Activated CD8-positive, alpha-beta T cell treated with anti-CD3 and anti-CD28 coated beads, Interleukin-2, amount 10 ng/mL, durations not matched to agents 7 days and 5 days (primary cell): Measurements from ENCODE around the gene MYO9A. TPM values are rescaled to one million over a fixed set of nuclear protein-coding genes. Genes with fewer than 3 reads are reported as not detected.

Source experiments
- ATAC-seq: fragments of 150-1000 bp; cut with Tn5 transposase; one replicate; pipeline ENCODE4 v1.10.0; 2021; ENCODE audit warnings: moderate library complexity
- CTCF ChIA-PET: fragments of 350-600 bp; sonication (Branson Sonifier 250); formaldehyde crosslinking; loops from one replicate; lab custom pipeline; 2021; ENCODE audit warnings: antibody characterized with exemption; lab: Charles Lee
- POLR2A ChIA-PET: fragments of 350-600 bp; sonication (Branson Sonifier 250); formaldehyde crosslinking; loops from one replicate; lab custom pipeline; 2021; ENCODE audit warnings: antibody characterized with exemption; lab: Charles Lee
- DNase-seq: peaks from one replicate; pipeline ENCODE4 v3.0.0-alpha.2; 2020
- H3K27ac Mint-ChIP-seq: one replicate; pipeline ENCODE4 v1.8.0; 2021; ENCODE audit warnings: mild to moderate bottlenecking, mixed read lengths
- H3K27me3 Mint-ChIP-seq: one replicate; pipeline ENCODE4 v1.8.0; 2021; ENCODE audit warnings: low read depth, mixed read lengths
- H3K36me3 Mint-ChIP-seq: one replicate; pipeline ENCODE4 v1.8.0; 2021; ENCODE audit warnings: low read depth, mixed read lengths
- H3K4me1 Mint-ChIP-seq: one replicate; pipeline ENCODE4 v1.8.0; 2021; ENCODE audit warnings: low read depth, mixed read lengths
- H3K4me3 Mint-ChIP-seq: one replicate; pipeline ENCODE4 v1.8.0; 2021; ENCODE audit warnings: mild to moderate bottlenecking, mixed read lengths
- H3K9me3 Mint-ChIP-seq: one replicate; pipeline ENCODE4 v1.8.0; 2022; ENCODE audit warnings: mixed read lengths; ENCODE audit not compliant: insufficient read depth
- total RNA-seq, 2 experiments: library from RNA; stranded (reverse); gene quantifications; one replicate each; pipeline ENCODE4 v1.2.3, GENCODE V29; 2021

The MYO9A gene
- total RNA-seq, 2 experiments from 2014 or later: 19.0 to 21.3 TPM

- Mint-ChIP-seq H3K27ac (no peak overlapping the region), H3K4me3 (no peak overlapping the region), H3K36me3 (no peaks in the 10 kb centered on the region), H3K4me1 (no peaks in the 10 kb centered on the region), H3K9me3 (no peaks in the 10 kb centered on the region), H3K27me3 (no peaks in the 10 kb centered on the region)
- ChIA-PET CTCF (no interaction called here), POLR2A (no interaction called here)
- DNase-seq (no peak), ATAC-seq (no peak)
These were observed 306.8 kb downstream of the MYO9A start for GRCh38 chr15:71811036-71811736.

- Mint-ChIP-seq H3K36me3 (no peaks in the 10 kb centered on the region), H3K27me3 (no peaks in the 10 kb centered on the region), H3K4me1 (no peaks in the 10 kb centered on the region), H3K4me3 (no peak within 1 kb of the TSS), H3K27ac (no peak within 1 kb of the TSS), H3K9me3 (no peaks in the 10 kb centered on the region)
- no peak for ATAC-seq
- ChIA-PET POLR2A (no interaction called here), CTCF (no interaction called here)
- no peak for DNase-seq
These were observed 307.5 kb downstream of the MYO9A start, which contains the start of gene NR2E3 for GRCh38 chr15:71810256-71811035. Gene NR2E3, plus strand, starts transcription at chr15:71810554. Its CDS starts 190 bp downstream, at chr15:71810744.

GRCh38 chr15:71809346-71809745, 308.6 kb downstream of the MYO9A start:
- Mint-ChIP-seq H3K4me3 (no peak overlapping the region), H3K9me3 (no peaks in the 10 kb centered on the region), H3K36me3 (no peaks in the 10 kb centered on the region), H3K4me1 (no peaks in the 10 kb centered on the region), H3K27ac (no peak overlapping the region), H3K27me3 (peaks cover 2% of the 10 kb centered on the region)
- no peak for ATAC-seq
- DNase-seq: no peak
- ChIA-PET CTCF (no interaction called here), POLR2A (no interaction called here)

GRCh38 chr15:71808311-71809020, 309.5 kb downstream of the MYO9A start:
- H3K36me3 Mint-ChIP-seq: no peaks in the 10 kb centered on the region
- H3K4me1 Mint-ChIP-seq: no peaks in the 10 kb centered on the region
- CTCF ChIA-PET: interaction anchor here (1.1 kb wide), 1 partner anchor 347 kb away, joined by 4 read pairs; no protein-coding TSS in a partner anchor

GRCh38 chr15:71807691-71808091, 310.3 kb downstream of the MYO9A start:
- Mint-ChIP-seq H3K27ac (no peak overlapping the region), H3K36me3 (no peaks in the 10 kb centered on the region), H3K9me3 (no peaks in the 10 kb centered on the region), H3K27me3 (peaks cover 2% of the 10 kb centered on the region), H3K4me3 (no peak overlapping the region), H3K4me1 (no peaks in the 10 kb centered on the region)
- ChIA-PET POLR2A (no interaction called here), CTCF (interaction anchor here (1.1 kb wide), 1 partner anchor 348 kb away, joined by 4 read pairs; no protein-coding TSS in a partner anchor)
- ATAC-seq (no peak), DNase-seq (no peak)

More at GRCh38 chr15:71808311-71809020, 309.5 kb downstream of the MYO9A start:
- Mint-ChIP-seq H3K9me3 (no peaks in the 10 kb centered on the region), H3K27me3 (peaks cover 2% of the 10 kb centered on the region), H3K4me3 (no peak overlapping the region), H3K27ac (no peak overlapping the region)
- no peak for DNase-seq
- POLR2A ChIA-PET: no interaction called here
- ATAC-seq: no peak

GRCh38 chr15:71807125-71807629, 310.8 kb downstream of the MYO9A start:
- Mint-ChIP-seq H3K9me3 (no peaks in the 10 kb centered on the region), H3K4me3 (no peak overlapping the region), H3K36me3 (no peaks in the 10 kb centered on the region), H3K27ac (no peak overlapping the region), H3K27me3 (peaks cover 2% of the 10 kb centered on the region), H3K4me1 (no peaks in the 10 kb centered on the region)
- CTCF ChIA-PET: interaction anchor here (1.1 kb wide), 1 partner anchor 349 kb away, joined by 4 read pairs; no protein-coding TSS in a partner anchor
- no peak for DNase-seq
- ATAC-seq: no peak
- POLR2A ChIA-PET: no interaction called here

GRCh38 chr15:71806452-71806931, 311.5 kb downstream of the MYO9A start:
- Mint-ChIP-seq H3K27ac (no peak overlapping the region), H3K27me3 (peaks cover 2% of the 10 kb centered on the region), H3K4me1 (no peaks in the 10 kb centered on the region), H3K9me3 (no peaks in the 10 kb centered on the region), H3K4me3 (no peak overlapping the region), H3K36me3 (no peaks in the 10 kb centered on the region)
- DNase-seq (no peak), ATAC-seq (no peak)
- ChIA-PET CTCF (interaction anchor here (5.9 kb wide), 1 partner anchor 350 kb away, joined by 27 read pairs; no protein-coding TSS in a partner anchor), POLR2A (no interaction called here)

GRCh38 chr15:71804695-71805470, 313.1 kb downstream of the MYO9A start:
- POLR2A ChIA-PET: no interaction called here
- Mint-ChIP-seq H3K9me3 (no peaks in the 10 kb centered on the region), H3K27me3 (peaks cover 7% of the 10 kb centered on the region), H3K4me1 (no peaks in the 10 kb centered on the region), H3K27ac (no peak overlapping the region), H3K4me3 (no peak overlapping the region), H3K36me3 (no peaks in the 10 kb centered on the region)
- ATAC-seq: no peak
- no peak for DNase-seq
- CTCF ChIA-PET: interaction anchor here (0.7 to 5.9 kb wide), 6 partner anchors 19 to 352 kb away, joined by 3 to 27 read pairs (median 4); no protein-coding TSS in a partner anchor

- Mint-ChIP-seq H3K9me3 (no peaks in the 10 kb centered on the region), H3K4me3 (no peak overlapping the region), H3K4me1 (no peaks in the 10 kb centered on the region), H3K27ac (no peak overlapping the region), H3K36me3 (no peaks in the 10 kb centered on the region), H3K27me3 (peaks cover 7% of the 10 kb centered on the region)
- DNase-seq: no peak
- ChIA-PET POLR2A (no interaction called here), CTCF (interaction anchor here (0.7 to 5.9 kb wide), 7 partner anchors 18 to 352 kb away, joined by 3 to 27 read pairs (median 5); no protein-coding TSS in a partner anchor)
- ATAC-seq: no peak
These were observed 313.7 kb downstream of the MYO9A start for GRCh38 chr15:71804226-71804625.

GRCh38 chr15:71802770-71803169, 315.2 kb downstream of the MYO9A start:
- no peak overlapping the region for H3K4me3 Mint-ChIP-seq
- H3K27me3 Mint-ChIP-seq: peaks cover 7% of the 10 kb centered on the region
- ChIA-PET CTCF (interaction anchor here (0.6 to 5.9 kb wide), 8 partner anchors 36 to 354 kb away, joined by 3 to 27 read pairs (median 7); no protein-coding TSS in a partner anchor), POLR2A (no interaction called here)
- H3K9me3 Mint-ChIP-seq: no peaks in the 10 kb centered on the region
- no peak overlapping the region for H3K27ac Mint-ChIP-seq
- H3K36me3 Mint-ChIP-seq: no peaks in the 10 kb centered on the region
- no peaks in the 10 kb centered on the region for H3K4me1 Mint-ChIP-seq
- peak; percentile 55 for DNase-seq
- ATAC-seq: no peak
